ENCODE measurements around the gene AFG1L.

DNA sequence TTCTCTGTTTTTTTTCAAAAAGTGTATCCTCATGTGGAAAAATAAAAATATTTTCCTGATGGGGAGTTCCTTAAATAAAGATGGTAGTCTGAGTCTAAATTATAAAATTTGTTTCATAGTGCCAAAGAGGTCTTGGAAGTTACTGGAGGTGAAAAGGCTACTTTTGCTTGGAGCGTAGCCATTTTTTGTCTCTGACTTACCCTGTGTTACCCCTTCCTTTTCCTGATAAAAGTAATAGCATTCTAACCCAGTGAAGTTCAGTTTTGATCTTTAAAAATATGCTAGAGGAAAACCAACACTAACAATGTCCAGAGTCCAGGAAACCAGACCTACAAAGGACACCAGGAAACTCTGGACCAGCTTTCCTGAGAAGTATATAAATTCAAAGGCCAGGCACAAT is 153.6 kb downstream of the AFG1L start:
- TF ChIP-seq POLR2AphosphoS5 (IDR thresholded peaks at IDR 0.05), result no peak
- TF ChIP-seq, protein P1, sequence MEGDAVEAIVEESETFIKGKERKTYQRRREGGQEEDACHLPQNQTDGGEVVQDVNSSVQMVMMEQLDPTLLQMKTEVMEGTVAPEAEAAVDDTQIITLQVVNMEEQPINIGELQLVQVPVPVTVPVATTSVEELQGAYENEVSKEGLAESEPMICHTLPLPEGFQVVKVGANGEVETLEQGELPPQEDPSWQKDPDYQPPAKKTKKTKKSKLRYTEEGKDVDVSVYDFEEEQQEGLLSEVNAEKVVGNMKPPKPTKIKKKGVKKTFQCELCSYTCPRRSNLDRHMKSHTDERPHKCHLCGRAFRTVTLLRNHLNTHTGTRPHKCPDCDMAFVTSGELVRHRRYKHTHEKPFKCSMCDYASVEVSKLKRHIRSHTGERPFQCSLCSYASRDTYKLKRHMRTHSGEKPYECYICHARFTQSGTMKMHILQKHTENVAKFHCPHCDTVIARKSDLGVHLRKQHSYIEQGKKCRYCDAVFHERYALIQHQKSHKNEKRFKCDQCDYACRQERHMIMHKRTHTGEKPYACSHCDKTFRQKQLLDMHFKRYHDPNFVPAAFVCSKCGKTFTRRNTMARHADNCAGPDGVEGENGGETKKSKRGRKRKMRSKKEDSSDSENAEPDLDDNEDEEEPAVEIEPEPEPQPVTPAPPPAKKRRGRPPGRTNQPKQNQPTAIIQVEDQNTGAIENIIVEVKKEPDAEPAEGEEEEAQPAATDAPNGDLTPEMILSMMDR (IDR thresholded peaks at IDR 0.05), result no peak
- TF ChIP-seq EP300 (IDR thresholded peaks at IDR 0.05), result no peak

All from stomach (tissue), 4 donors.